GM18526 (cell line): ENCODE data around the gene FKRP.

Source experiments
- POLR2A ChIP-seq: IDR thresholded peaks from 3 replicates; pipeline ENCODE4 v1.6.1; 2011; ENCODE audit not compliant: insufficient read length; ENCODE audit errors: extremely low read depth

FKRP gene

GRCh38 chr19:46802152-46802551 lies 56.3 kb downstream of the FKRP start:
- TF ChIP-seq POLR2A: no peak

GRCh38 chr19:46803555-46803954 lies 57.7 kb downstream of the FKRP start:
- TF ChIP-seq POLR2A: no peak

GRCh38 chr19:46806656-46807055 lies 60.8 kb downstream of the FKRP start:
- TF ChIP-seq POLR2A: no peak
